Measurements from ENCODE around the gene TYROBP.
"Not testable (repeated sequence)": the region's sequence is repeated elsewhere in the genome, so short reads cannot be mapped to it uniquely, and the experiment has no call there.

TYROBP gene

DNA sequence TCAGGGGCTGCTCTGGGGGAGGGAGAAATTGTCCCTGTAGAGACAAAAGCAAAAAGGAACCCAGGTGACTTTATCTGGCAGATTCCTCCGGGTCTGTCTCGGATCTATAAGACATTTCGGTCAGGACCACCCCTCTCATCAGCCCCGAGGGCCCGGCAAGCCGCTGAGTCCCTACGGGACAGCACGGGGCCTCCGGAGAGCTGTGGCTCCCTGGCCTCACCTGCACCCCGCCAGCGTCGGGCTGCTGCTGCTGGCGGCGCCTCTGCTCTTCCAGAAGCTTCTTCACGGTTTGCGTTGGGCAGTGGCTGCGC, 9.6 kb downstream of the TYROBP start:
- DNase-seq = no peak

DNA sequence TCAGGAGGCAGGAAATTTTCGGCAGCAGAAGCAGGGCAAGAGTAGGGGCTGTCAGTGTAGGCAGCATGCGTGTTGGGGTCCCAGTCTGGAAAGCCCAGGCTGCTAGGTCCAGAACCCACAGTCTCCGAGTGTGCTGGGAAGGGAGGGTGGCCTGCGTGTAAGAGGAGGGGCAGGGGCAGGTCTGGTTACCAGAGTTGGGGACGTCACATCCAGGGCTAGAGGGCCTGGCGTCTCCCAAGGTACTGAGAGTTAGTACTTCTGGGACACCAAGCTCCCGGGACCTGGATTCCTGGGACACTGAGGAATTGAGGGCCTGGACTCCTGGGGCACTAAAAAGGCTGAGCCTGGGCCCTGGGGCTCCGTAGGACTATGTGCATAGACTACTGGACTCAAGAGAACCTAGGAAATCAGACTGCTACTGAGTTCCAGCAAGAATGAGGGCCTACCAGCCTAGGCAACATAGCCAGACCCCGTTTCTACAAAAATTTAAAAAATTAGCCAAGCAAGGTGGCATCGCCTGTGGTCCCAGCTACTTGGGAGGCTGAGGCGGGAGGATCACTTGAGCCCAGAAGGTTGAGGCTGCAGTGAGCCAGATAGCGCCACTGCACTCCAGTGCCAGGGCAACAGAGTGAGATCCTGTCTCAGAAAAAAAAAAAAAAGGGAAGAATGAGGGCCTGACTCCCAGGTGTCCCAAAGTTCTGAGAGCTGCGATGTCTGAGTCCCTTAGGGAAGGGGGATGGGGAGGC, 10.2 kb downstream of the TYROBP start:
- no peak for DNase-seq

DNA sequence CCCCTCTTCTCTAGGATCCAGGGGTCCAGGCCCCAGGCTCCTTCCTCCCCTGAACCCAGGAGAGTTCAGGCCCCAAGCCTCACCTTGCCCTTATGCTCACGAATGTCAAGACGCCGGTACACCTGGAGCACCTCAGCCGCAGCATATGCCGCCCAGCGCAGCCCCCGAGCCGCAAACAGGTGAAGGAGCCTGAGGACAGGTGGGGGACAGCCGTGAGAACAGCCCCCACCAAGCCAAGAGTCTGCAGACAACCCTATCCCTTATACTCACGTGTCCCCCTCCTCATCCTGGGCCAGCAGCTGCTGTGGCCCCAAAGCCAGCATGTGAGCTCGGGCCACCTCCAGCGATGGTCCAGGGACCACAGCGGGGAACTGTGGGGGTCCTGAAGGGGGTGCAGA, 11.5 kb downstream of the TYROBP start:
- no peak for DNase-seq

- no peak for DNase-seq
These were observed 12.0 kb downstream of the TYROBP start for GRCh38 chr19:35895911-35896642.

DNA sequence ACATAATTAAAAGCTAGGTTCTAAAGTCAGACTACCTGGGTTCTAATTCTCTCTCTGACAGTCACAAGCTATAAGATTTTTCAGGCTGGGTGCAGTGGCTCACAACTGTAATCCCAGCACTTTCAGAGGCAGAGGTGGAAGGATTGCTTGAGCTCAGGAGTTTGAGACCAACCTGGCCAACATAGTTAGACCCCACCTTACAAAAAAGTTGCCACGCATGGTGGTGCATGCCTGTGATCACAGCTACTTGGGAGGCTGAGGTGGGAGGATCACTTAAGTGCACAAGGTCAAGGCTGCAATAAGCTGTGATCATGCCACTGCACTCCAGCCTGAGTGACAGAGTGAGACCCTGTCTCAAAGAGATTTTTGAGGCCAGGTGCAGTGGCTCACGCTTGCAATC, 13.8 kb downstream of the TYROBP start:
- DNase-seq = no peak

GRCh38 chr19:35891819-35892218, 16.3 kb downstream of the TYROBP start:
- not testable (repeated sequence) for DNase-seq

GRCh38 chr19:35890113-35890650, 17.9 kb downstream of the TYROBP start:
- DNase-seq = no peak

GRCh38 chr19:35889370-35890112, 18.6 kb downstream of the TYROBP start:
- no peak for DNase-seq

- DNase-seq = no peak
These were observed 19.7 kb downstream of the TYROBP start for GRCh38 chr19:35888398-35888797.

- DNase-seq = no peak
These were observed 20.9 kb downstream of the TYROBP start for GRCh38 chr19:35887197-35887596.

- no peak for DNase-seq
These were observed 22.2 kb downstream of the TYROBP start for GRCh38 chr19:35885904-35886303.

DNA sequence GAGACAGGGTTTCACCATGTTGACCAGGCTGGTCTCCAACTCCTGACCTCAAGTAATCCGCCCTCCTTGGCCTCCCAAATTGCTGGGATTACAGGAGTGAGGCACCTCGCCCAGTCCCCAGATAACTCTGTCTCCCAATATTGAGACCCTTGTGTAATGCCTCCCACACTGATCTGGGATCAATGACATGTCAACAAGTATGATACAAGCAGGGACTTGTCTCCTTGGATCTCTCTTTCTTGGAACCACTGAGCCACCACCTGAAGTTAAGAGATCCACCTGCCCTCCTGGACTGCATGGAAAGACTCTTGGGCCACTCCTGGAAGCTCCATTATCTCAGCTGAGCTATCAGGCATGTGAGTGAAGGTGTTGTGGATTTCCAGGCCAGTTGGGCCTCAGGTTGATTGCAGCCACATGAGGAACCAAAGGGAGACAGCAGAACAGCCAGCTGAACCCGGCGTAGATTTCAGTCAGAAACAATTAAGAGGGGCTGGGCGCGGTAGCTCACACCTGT, 22.8 kb downstream of the TYROBP start:
- DNase-seq = no peak

- DNase-seq = no peak
These were observed 24.2 kb downstream of the TYROBP start for GRCh38 chr19:35883882-35884281.

- DNase-seq = peak; percentile 71
These were observed 25.8 kb downstream of the TYROBP start for GRCh38 chr19:35882114-35882832.

GRCh38 chr19:35879770-35880317, 28.3 kb downstream of the TYROBP start:
- peak; percentile 69 for DNase-seq

DNA sequence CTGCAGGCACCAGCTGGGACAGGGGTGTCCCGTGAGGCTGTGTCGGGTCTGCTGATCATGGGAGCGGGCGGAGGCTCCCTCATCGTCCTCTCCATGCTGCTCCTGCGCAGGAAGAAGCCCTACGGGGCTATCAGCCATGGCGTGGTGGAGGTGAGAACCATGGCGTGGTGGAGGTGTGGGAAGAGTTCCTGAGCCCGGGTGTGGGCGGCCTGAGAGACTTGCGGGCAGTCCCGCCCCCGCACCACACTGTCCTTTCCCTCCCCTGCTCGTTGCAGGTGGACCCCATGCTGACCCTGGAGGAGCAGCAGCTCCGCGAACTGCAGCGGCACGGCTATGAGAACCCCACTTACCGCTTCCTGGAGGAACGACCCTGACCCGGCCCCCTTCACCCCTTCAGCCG, 29.0 kb downstream of the TYROBP start:
- no peak for DNase-seq

- no peak for DNase-seq
These were observed 33.6 kb downstream of the TYROBP start for GRCh38 chr19:35874392-35874930.

DNA sequence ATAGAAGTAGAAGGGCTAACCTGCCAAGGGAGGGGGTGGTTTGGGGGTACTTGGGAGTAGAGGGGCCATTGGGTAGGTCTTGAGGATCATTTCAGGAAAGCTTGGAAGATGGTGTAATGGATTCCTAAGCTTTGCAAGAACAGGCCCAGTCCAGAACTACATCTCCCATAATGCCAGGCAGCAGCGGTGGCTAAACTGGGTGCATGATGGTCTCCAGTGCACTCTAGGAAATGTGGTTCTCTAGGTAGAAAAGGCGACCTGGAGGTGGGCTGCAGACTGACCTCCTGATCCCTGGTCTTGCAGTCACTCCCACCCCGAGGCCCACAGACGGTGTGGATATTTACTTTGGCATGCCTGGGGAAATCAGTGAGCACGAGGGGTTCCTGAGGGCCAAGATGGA, 35.9 kb downstream of the TYROBP start:
- no peak for DNase-seq

DNA sequence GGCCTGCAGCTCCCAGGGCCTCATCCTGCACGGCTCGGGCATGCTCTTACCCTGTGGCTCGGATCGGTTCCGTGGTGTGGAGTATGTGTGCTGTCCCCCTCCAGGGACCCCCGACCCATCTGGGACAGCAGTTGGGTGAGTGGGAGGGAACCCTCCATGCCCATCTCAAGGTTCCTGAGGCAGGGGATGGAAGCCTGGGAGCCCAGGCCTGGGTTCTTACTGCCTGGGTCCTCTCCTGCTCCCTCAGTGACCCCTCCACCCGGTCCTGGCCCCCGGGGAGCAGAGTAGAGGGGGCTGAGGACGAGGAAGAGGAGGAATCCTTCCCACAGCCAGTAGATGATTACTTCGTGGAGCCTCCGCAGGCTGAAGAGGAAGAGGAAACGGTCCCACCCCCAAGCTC, 36.5 kb downstream of the TYROBP start:
- DNase-seq = no peak

DNA sequence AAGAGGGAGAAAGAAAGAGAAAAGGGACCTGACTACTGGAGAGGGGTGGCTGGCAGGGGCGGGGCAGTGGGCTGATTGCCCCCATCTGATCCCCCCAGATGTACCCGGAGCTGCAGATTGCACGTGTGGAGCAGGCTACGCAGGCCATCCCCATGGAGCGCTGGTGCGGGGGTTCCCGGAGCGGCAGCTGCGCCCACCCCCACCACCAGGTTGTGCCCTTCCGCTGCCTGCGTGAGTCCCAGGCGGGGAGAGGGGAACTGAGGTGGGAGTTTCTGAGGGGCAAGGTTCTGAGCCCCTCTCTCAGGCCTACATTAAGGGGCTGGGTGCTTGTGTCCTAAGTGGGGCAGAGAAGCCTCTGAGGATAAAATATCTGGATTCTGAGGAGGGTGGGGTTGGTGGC, 37.3 kb downstream of the TYROBP start:
- DNase-seq = no peak

GRCh38 chr19:35870124-35870736, 37.9 kb downstream of the TYROBP start:
- DNase-seq = not testable (repeated sequence)

Measured in NCI-H2029 treated with DMSO at 0.1 percent for 48 hours (cell line).